Coronary artery (tissue), 2 donors: ENCODE results near the gene ADAMTS6.
A peak's percentile ranks its signal among the peaks of the same experiment; 100 is the strongest.
"Not testable (repeated sequence)": the region's sequence is repeated elsewhere in the genome, so short reads cannot be mapped to it uniquely, and the experiment has no call there.

Source experiments
- DNase-seq: peaks from one replicate; pipeline ENCODE4 v3.0.0-alpha.2; 2017; ENCODE audit warnings: low spot score
- H3K27ac ChIP-seq, 2 donors: fragments of 200-600 bp; sonication (generic); one replicate each; pipeline ENCODE4 v1.5.1; 2016 to 2019
- H3K4me3 ChIP-seq: fragments of 200-600 bp; sonication (generic); 2 replicates; pipeline ENCODE4 v1.5.1; 2016; ENCODE audit warnings: mild to moderate bottlenecking, moderate library complexity
- CTCF ChIP-seq: fragments of 200-600 bp; sonication (generic); IDR thresholded peaks from one replicate; pipeline ENCODE4 v1.5.1; 2019; ENCODE audit warnings: antibody characterized with exemption

ADAMTS6 gene

DNA sequence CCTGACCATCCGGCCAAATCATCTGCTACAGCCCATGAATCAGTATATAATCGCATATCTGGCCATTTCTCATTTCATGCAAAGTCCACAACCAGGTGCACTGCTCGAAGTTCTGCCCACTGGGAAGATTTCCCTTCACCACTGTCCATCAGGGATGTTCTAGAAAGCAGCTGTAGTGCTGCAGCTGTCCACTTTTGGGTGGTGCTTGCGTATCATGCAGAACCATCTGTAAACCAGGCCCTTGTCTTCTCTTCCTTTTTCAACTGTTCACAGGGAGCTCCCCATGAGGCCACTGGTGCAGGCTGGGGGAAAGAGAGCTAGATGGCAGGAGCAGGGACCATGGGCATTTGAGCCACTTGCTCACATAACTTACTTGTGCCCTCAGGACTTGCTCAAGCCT is 7.4 kb upstream of the ADAMTS6 start:
- Histone ChIP-seq H3K27ac (no peak overlapping the region), H3K4me3 (no peak overlapping the region)
- no peak for TF ChIP-seq CTCF
- DNase-seq: no peak

- not testable (repeated sequence) for DNase-seq, H3K27ac ChIP-seq, H3K4me3 ChIP-seq
Measured at GRCh38 chr5:65488038-65488687, 6.4 kb upstream of the ADAMTS6 start.

- not testable (repeated sequence) for DNase-seq
Measured at GRCh38 chr5:65486803-65487202, 5.1 kb upstream of the ADAMTS6 start.

GRCh38 chr5:65485405-65485804 is 3.7 kb upstream of the ADAMTS6 start:
- Histone ChIP-seq H3K4me3 (no peak overlapping the region), H3K27ac (no peak overlapping the region)
- DNase-seq: no peak
- TF ChIP-seq CTCF: no peak

More at GRCh38 chr5:65486803-65487202, 5.1 kb upstream of the ADAMTS6 start:
- not testable (repeated sequence) for H3K4me3 ChIP-seq, H3K27ac ChIP-seq

DNA sequence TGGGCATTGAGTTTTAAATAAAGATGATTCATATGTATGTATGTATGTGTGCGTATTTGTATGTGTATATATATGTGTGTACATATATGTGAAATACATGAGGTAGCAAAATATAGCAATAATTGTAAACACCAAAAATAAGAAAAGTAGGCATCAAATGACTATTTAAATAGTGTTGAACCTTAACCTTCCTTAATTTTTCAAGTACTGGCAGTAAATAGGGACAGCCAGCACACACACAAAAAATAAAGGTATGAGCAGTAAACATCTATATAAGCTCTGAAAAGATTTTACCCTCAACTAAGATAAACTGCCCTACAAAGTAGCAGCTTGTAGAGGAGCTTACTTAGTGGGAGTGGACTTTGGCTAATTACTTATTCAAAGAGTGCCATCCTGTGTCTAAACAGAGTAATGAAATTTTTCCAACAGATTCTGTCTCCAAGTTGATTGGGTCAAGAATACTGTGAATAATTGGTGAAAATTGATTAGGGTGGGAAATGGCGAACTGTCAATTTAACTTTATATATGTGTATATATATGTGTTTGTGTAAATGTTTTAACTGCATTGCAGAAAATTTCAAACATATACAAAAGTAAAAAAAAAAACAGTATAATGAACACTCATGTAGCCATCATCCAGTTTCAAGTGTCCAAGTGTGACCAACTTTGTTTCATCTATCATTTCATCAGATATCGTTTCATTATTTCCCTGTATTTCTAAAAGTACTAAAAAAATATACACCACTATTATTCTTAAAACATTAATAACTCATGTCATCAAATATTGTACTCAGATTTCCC is 2.0 kb upstream of the ADAMTS6 start:
- H3K27ac ChIP-seq: peak overlapping the region; percentile 94 to 96
- DNase-seq: no peak
- TF ChIP-seq CTCF: peak; percentile 36
- H3K4me3 ChIP-seq: peak overlapping the region; percentile 68

DNA sequence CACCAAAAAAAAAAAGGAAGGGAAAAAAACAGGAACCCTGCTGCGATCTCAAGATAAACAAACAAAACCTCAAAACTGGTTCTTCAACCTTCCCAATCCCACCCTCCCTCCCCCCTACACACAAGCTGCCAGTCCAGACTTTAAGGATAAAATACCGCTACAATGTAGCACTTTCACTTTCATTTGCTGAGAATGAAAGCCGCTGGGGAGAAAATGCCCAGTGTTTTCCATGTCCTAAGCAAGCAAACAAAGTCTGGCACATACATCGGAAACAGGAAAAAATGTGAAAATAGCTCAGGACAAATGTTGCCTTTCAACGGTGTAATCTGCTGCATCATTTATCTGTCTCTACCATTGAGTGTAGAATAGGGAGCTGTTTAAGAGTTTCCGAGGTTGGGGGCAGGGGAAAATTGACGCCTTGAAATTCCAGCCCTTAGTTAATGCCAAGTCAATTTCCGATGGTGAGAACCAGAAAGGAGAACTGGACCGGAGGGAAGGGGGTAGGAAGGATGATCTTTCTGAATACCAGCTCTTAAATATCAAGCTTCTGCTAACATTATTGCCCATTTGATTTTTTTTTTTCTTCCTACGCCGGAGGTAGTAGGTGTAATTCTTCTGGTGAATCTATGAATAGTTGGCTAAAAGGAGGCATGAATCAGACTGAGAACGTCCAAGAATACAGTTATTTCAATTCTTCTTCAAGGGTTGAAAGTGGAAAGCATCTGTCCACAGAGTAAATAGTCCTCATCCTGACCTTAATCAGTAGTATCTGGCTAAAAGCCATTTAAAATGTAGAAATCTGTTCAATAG is 1.2 kb upstream of the ADAMTS6 start:
- Histone ChIP-seq H3K4me3 (peak overlapping the region; percentile 68), H3K27ac (peak overlapping the region; percentile 94 to 96)
- TF ChIP-seq CTCF: no peak
- no peak for DNase-seq

GRCh38 chr5:65482296-65482735 is 596 bp upstream of the ADAMTS6 start:
- Histone ChIP-seq H3K4me3 (peak overlapping the region; percentile 68), H3K27ac (peak overlapping the region; percentile 94 to 96)
- no peak for TF ChIP-seq CTCF
- DNase-seq: no peak
